ENCODE results near the gene THOC6.

- TF ChIP-seq, protein P1, sequence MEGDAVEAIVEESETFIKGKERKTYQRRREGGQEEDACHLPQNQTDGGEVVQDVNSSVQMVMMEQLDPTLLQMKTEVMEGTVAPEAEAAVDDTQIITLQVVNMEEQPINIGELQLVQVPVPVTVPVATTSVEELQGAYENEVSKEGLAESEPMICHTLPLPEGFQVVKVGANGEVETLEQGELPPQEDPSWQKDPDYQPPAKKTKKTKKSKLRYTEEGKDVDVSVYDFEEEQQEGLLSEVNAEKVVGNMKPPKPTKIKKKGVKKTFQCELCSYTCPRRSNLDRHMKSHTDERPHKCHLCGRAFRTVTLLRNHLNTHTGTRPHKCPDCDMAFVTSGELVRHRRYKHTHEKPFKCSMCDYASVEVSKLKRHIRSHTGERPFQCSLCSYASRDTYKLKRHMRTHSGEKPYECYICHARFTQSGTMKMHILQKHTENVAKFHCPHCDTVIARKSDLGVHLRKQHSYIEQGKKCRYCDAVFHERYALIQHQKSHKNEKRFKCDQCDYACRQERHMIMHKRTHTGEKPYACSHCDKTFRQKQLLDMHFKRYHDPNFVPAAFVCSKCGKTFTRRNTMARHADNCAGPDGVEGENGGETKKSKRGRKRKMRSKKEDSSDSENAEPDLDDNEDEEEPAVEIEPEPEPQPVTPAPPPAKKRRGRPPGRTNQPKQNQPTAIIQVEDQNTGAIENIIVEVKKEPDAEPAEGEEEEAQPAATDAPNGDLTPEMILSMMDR (IDR thresholded peaks at IDR 0.05; ENCODE audit: low read depth, low read length, missing input control): no peak
- peak; percentile 91 for TF ChIP-seq SP1 (IDR thresholded peaks at IDR 0.05)
- TF ChIP-seq RAD21 (IDR thresholded peaks at IDR 0.05): no peak
- TF ChIP-seq YY1 (IDR thresholded peaks at IDR 0.05): peak; percentile 56
- peak; percentile 75 for TF ChIP-seq REST (IDR thresholded peaks at IDR 0.05)
- TF ChIP-seq EGR1 (IDR thresholded peaks at IDR 0.05; ENCODE audit: low read depth in 2 of 2): no peak
- peak; percentile 94 for TF ChIP-seq JUND (IDR thresholded peaks at IDR 0.05)
- peak; percentile 93 for TF ChIP-seq HNF4G (IDR thresholded peaks at IDR 0.05)
- TF ChIP-seq FOXA1 (IDR thresholded peaks at IDR 0.05): no peak
- peak; percentile 24 for TF ChIP-seq TAF1 (conservative IDR thresholded peaks at IDR 0.05)
- TF ChIP-seq ZBTB33 (IDR thresholded peaks at IDR 0.05): no peak
- peak; percentile 72 for TF ChIP-seq MAX (IDR thresholded peaks at IDR 0.05)
- TF ChIP-seq, protein P2, sequence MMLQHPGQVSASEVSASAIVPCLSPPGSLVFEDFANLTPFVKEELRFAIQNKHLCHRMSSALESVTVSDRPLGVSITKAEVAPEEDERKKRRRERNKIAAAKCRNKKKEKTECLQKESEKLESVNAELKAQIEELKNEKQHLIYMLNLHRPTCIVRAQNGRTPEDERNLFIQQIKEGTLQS (IDR thresholded peaks at IDR 0.05): peak; percentile 77
Observed at GRCh38 chr16:3065069-3065741, 41.4 kb downstream of the THOC6 start, which contains the start of gene IL32.
